A673 (cell line): ENCODE measurements around the gene CCHCR1.

Source experiments
- EZH2 ChIP-seq: fragments of 200-600 bp; sonication (generic); IDR thresholded peaks from 2 replicates; pipeline ENCODE4 v1.6.1; 2017; ENCODE audit warnings: borderline replicate concordance, low read depth, mild to moderate bottlenecking, mixed read lengths, antibody characterized with exemption, low read length; ENCODE audit not compliant: poor library complexity, severe bottlenecking
- TF ChIP-seq, protein P1 (sequence below): fragments of 300-800, 200-600 bp; sonication (generic); conservative IDR thresholded peaks from 2 replicates; pipeline ENCODE4 v1.5.1; 2017; ENCODE audit warnings: low read depth, mild to moderate bottlenecking, antibody characterized with exemption, low read length, moderate library complexity, mixed read lengths

DNA sequence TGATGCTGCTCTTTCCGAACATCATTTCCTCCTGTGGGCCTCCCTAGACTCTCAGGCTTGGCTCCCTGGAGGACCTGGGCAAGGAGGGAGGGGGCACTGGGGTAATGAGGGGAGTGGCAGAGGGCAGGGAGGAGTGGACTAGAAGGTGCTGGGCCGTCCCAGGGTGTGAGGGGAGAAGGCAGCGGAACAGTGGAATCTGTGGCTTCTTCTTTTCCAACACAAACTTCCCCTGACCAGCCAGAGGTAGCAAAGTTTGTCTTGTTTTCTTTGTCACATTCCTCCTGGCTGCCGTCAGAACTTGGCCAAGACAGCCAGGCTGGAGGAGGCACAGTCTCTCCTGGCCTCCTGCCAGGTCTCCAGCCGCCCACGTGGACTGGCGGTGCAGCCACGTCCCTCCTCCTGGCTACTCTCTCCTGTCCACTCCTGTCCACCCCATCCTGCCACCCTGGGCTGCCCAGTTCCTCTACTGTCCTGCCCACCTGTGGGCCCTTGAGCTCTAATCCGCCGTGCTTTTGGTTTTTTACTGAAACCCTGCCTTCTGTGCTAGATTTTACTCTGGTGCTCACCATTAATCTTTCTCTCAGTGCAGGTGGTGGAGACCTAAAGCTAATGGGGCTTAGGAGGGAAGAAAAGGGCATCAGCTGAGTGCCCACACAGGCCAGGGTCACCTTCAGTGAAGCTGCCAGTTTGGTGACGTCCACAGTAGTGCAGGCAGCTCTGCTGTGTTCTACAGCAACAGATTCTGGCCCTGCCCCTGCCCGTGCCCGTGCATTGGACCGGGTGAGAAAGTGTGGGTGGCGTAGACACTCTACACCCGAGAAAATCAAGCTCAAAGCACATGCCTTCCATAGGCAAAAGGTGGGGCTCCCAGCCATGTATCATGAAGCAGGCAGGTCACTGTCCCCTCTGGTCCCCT, 34.6 kb downstream of the CCHCR1 start:
- TF ChIP-seq, protein P1, sequence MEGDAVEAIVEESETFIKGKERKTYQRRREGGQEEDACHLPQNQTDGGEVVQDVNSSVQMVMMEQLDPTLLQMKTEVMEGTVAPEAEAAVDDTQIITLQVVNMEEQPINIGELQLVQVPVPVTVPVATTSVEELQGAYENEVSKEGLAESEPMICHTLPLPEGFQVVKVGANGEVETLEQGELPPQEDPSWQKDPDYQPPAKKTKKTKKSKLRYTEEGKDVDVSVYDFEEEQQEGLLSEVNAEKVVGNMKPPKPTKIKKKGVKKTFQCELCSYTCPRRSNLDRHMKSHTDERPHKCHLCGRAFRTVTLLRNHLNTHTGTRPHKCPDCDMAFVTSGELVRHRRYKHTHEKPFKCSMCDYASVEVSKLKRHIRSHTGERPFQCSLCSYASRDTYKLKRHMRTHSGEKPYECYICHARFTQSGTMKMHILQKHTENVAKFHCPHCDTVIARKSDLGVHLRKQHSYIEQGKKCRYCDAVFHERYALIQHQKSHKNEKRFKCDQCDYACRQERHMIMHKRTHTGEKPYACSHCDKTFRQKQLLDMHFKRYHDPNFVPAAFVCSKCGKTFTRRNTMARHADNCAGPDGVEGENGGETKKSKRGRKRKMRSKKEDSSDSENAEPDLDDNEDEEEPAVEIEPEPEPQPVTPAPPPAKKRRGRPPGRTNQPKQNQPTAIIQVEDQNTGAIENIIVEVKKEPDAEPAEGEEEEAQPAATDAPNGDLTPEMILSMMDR = no peak
- no peak for TF ChIP-seq EZH2
